SK-N-SH treated with all-trans-retinoic acid at 6 μM for 48 hours (cell line): ENCODE measurements around the gene IFT22.

Source experiments
- ATAC-seq: fragments of 200-7000 bp; cut with Tn5 transposase; 3 replicates; pipeline ENCODE4 v1.9.1; 2020; ENCODE audit warnings: mild to moderate bottlenecking, moderate library complexity
- ARNTL ChIP-seq: fragments of 450-650 bp; formaldehyde crosslinking; IDR thresholded peaks from 2 replicates; pipeline ENCODE4 v1.5.0; 2020; ENCODE audit warnings: low read depth, mild to moderate bottlenecking, moderate library complexity, borderline replicate concordance
- BACH2 ChIP-seq: fragments of 250-450 bp; sonication (Bioruptor Pico); IDR thresholded peaks from 2 replicates; pipeline ENCODE4 v1.9.0; 2021; ENCODE audit warnings: mild to moderate bottlenecking, borderline replicate concordance
- CREB5 ChIP-seq: fragments of 250-450 bp; sonication (Bioruptor Pico); IDR thresholded peaks from 2 replicates; pipeline ENCODE4 v1.5.1; 2020; ENCODE audit warnings: low read depth, mild to moderate bottlenecking, moderate library complexity
- CSDC2 ChIP-seq: fragments of 250-450 bp; sonication (Bioruptor Pico); IDR thresholded peaks from 2 replicates; pipeline ENCODE4 v1.5.0; 2020; ENCODE audit warnings: mild to moderate bottlenecking, moderate library complexity
- CSRNP3 ChIP-seq: fragments of 250-450 bp; sonication (Bioruptor Pico); IDR thresholded peaks from 2 replicates; pipeline ENCODE4 v1.5.1; 2021; ENCODE audit warnings: mild to moderate bottlenecking, moderate library complexity
- GLIS3 ChIP-seq: fragments of 250-450 bp; sonication (Bioruptor Pico); IDR thresholded peaks from 2 replicates; pipeline ENCODE4 v1.5.0; 2020; ENCODE audit warnings: mild to moderate bottlenecking, moderate library complexity
- ISL1 ChIP-seq: fragments of 250-450 bp; sonication (Bioruptor Pico); IDR thresholded peaks from 2 replicates; pipeline ENCODE4 v2.1.2; 2022; ENCODE audit warnings: mild to moderate bottlenecking, moderate library complexity
- PATZ1 ChIP-seq: fragments of 250-450 bp; sonication (Bioruptor Pico); IDR thresholded peaks from 2 replicates; pipeline ENCODE4 v1.8.0; 2020; ENCODE audit warnings: mild to moderate bottlenecking, moderate library complexity, borderline replicate concordance
- POU6F1 ChIP-seq: fragments of 250-450 bp; sonication (Bioruptor Pico); IDR thresholded peaks from 2 replicates; pipeline ENCODE4 v1.8.0; 2021; ENCODE audit warnings: low read depth, mild to moderate bottlenecking, moderate library complexity, borderline replicate concordance
- PPARA ChIP-seq: fragments of 250-450 bp; sonication (Bioruptor Pico); IDR thresholded peaks from 2 replicates; pipeline ENCODE4 v1.5.0; 2020; ENCODE audit warnings: mild to moderate bottlenecking, borderline replicate concordance
- RARB ChIP-seq: fragments of 250-450 bp; sonication (Bioruptor Pico); IDR thresholded peaks from 2 replicates; pipeline ENCODE4 v1.8.0; 2021; ENCODE audit warnings: mild to moderate bottlenecking, moderate library complexity
- SNAI2 ChIP-seq: fragments of 250-450 bp; sonication (Bioruptor Pico); IDR thresholded peaks from 2 replicates; pipeline ENCODE4 v1.5.0; 2020; ENCODE audit warnings: mild to moderate bottlenecking, moderate library complexity
- TCF4 ChIP-seq: fragments of 250-450 bp; sonication (Bioruptor Pico); IDR thresholded peaks from 2 replicates; pipeline ENCODE4 v1.8.0; 2021; ENCODE audit warnings: mild to moderate bottlenecking, moderate library complexity, borderline replicate concordance
- TOX ChIP-seq: fragments of 250-450 bp; sonication (Bioruptor Pico); IDR thresholded peaks from 2 replicates; pipeline ENCODE4 v1.8.0; 2021; ENCODE audit warnings: mild to moderate bottlenecking, moderate library complexity, borderline replicate concordance
- TSHZ2 ChIP-seq: fragments of 250-450 bp; sonication (Bioruptor Pico); IDR thresholded peaks from 2 replicates; pipeline ENCODE4 v1.5.0; 2020; ENCODE audit warnings: mild to moderate bottlenecking, moderate library complexity
- ZC3H10 ChIP-seq: fragments of 250-450 bp; sonication (Bioruptor Pico); IDR thresholded peaks from 2 replicates; pipeline ENCODE4 v1.5.1; 2021; ENCODE audit warnings: mild to moderate bottlenecking, moderate library complexity
- ZFP3 ChIP-seq: fragments of 250-450 bp; sonication (Bioruptor Pico); IDR thresholded peaks from 2 replicates; pipeline ENCODE4 v1.5.0; 2020; ENCODE audit warnings: mild to moderate bottlenecking, moderate library complexity
- ZNF70 ChIP-seq: fragments of 450-650 bp; formaldehyde crosslinking; IDR thresholded peaks from 2 replicates; pipeline ENCODE4 v1.5.0; 2020; ENCODE audit warnings: mild to moderate bottlenecking, moderate library complexity
- ZNF8 ChIP-seq: fragments of 450-650 bp; formaldehyde crosslinking; IDR thresholded peaks from 2 replicates; pipeline ENCODE4 v1.5.0; 2020; ENCODE audit warnings: mild to moderate bottlenecking, moderate library complexity

IFT22 gene

GRCh38 chr7:101299511-101300464 is 21.8 kb downstream of the IFT22 start (continued):
- TF ChIP-seq CREB5 (no peak), ZNF8 (no peak)

GRCh38 chr7:101294832-101295121 is 26.8 kb downstream of the IFT22 start:
- TF ChIP-seq ARNTL (CRISPR knock-in tag) (no peak), SNAI2 (CRISPR knock-in tag) (no peak), ISL1 (CRISPR knock-in tag) (no peak), ZNF70 (CRISPR knock-in tag) (no peak), RARB (CRISPR knock-in tag) (no peak), GLIS3 (CRISPR knock-in tag) (no peak), BACH2 (CRISPR knock-in tag) (no peak), CSRNP3 (CRISPR knock-in tag) (no peak), TOX (CRISPR knock-in tag) (no peak), CSDC2 (CRISPR knock-in tag) (no peak), ZFP3 (no peak), POU6F1 (CRISPR knock-in tag) (no peak), TSHZ2 (CRISPR knock-in tag) (no peak), ZNF8 (no peak), CREB5 (no peak), PATZ1 (CRISPR knock-in tag) (no peak), TCF4 (CRISPR knock-in tag) (no peak), PPARA (CRISPR knock-in tag) (no peak), ZC3H10 (CRISPR knock-in tag) (no peak)
- no peak for ATAC-seq
